GM21515 (cell line): ENCODE measurements around the gene RAB6A.

Source experiments
- ATAC-seq: cut with Tn5 transposase; IDR thresholded peaks from one replicate; pipeline ENCODE4 v1.9.1; 2021; ENCODE audit not compliant: unreplicated experiment

The RAB6A gene

GRCh38 chr11:73633999-73634398 lies 126.9 kb downstream of the RAB6A start:
- ATAC-seq = no peak

- ATAC-seq = no peak
Measured at GRCh38 chr11:73632996-73633395, 127.9 kb downstream of the RAB6A start.

GRCh38 chr11:73629907-73630306 lies 131.0 kb downstream of the RAB6A start:
- no peak for ATAC-seq

- no peak for ATAC-seq
Measured at GRCh38 chr11:73625696-73626318, 135.1 kb downstream of the RAB6A start.
